ENCODE measurements around the gene MRPL24. TPM values are rescaled to one million over a fixed set of nuclear protein-coding genes. Genes with fewer than 3 reads are reported as not detected.

Gene MRPL24
- total and polyA plus RNA-seq, 9 of the 15 experiments (the other 6 are each of a cell fraction or from before 2014, with no cell fraction given), result 74.3 to 267 (median 113) TPM

- TF ChIP-seq HBP1 (CRISPR knock-in tag; IDR thresholded peaks at IDR 0.05), result no peak
- TF ChIP-seq ZBTB5 (IDR thresholded peaks at IDR 0.05), result no peak
- no peak for TF ChIP-seq ATF6 (CRISPR knock-in tag; IDR thresholded peaks at IDR 0.05)
- TF ChIP-seq ZNF699 (CRISPR knock-in tag; IDR thresholded peaks at IDR 0.05; ENCODE audit: insufficient replicate concordance), result no peak
- no peak for TF ChIP-seq BRD9 (IDR thresholded peaks at IDR 0.05; ENCODE audit: low read depth, partially characterized antibody)
- TF ChIP-seq FOXM1 (IDR thresholded peaks at IDR 0.05; ENCODE audit: low read depth), result no peak
- TF ChIP-seq FOXM1 (CRISPR knock-in tag; IDR thresholded peaks at IDR 0.05; ENCODE audit: low read depth), result no peak
- no peak for TF ChIP-seq TEAD4 (IDR thresholded peaks at IDR 0.05; ENCODE audit: low read length)
- TF ChIP-seq TEAD4 (CRISPR knock-in tag; IDR thresholded peaks at IDR 0.05; ENCODE audit: borderline replicate concordance), result no peak
- no peak for TF ChIP-seq ZMIZ1 (IDR thresholded peaks at IDR 0.05; ENCODE audit: low read depth in 2 of 2, low read length in 2 of 2)
- TF ChIP-seq ZNF263 (CRISPR knock-in tag; IDR thresholded peaks at IDR 0.05; ENCODE audit: borderline replicate concordance), result no peak
- TF ChIP-seq ZEB2 (IDR thresholded peaks at IDR 0.05), result no peak; the same call in 1 of the 2 replicates
- 0 out of 4 replicates have a peak, but pooled peaks of 1 of the 2 experiments have one; percentile 43 for TF ChIP-seq RCOR1 (IDR thresholded peaks at IDR 0.05; ENCODE audit: borderline replicate concordance in 1 of 2, low read depth in 2 of 2, low read length in 2 of 2)
- 0 out of 6 replicates have a peak, but pooled peaks of 1 of the 3 experiments have one; percentile 9 for TF ChIP-seq CTCF (IDR thresholded peaks at IDR 0.05 in 2 of 3, conservative IDR thresholded peaks at IDR 0.05 in 1 of 3; ENCODE audit: insufficient read depth in 2 of 3, low read depth in 1 of 3, low read length in 3 of 3)
- no peak for TF ChIP-seq DDX20 (tag; IDR thresholded peaks at IDR 0.05; ENCODE audit: low read depth)
Observed at GRCh38 chr1:156728599-156729462, 12.1 kb downstream of the MRPL24 start, which contains the start of gene ISG20L2 (continued).
